DND-41 (cell line): Measurements from ENCODE around the gene ZFP62.

ENCODE experiments used
- CTCF ChIP-seq: IDR thresholded peaks from 2 replicates; pipeline ENCODE4 v1.5.1; 2012; ENCODE audit warnings: borderline replicate concordance, low read length, moderate library complexity, mild to moderate bottlenecking; ENCODE audit not compliant: poor library complexity, severe bottlenecking; ENCODE audit errors: extremely low read depth
- EZH2 ChIP-seq: IDR thresholded peaks from 3 replicates; pipeline ENCODE4 v1.6.1; 2012; ENCODE audit warnings: borderline replicate concordance, low read depth, mild to moderate bottlenecking, moderate library complexity, low read length, inconsistent platforms; ENCODE audit not compliant: severe bottlenecking

DNA sequence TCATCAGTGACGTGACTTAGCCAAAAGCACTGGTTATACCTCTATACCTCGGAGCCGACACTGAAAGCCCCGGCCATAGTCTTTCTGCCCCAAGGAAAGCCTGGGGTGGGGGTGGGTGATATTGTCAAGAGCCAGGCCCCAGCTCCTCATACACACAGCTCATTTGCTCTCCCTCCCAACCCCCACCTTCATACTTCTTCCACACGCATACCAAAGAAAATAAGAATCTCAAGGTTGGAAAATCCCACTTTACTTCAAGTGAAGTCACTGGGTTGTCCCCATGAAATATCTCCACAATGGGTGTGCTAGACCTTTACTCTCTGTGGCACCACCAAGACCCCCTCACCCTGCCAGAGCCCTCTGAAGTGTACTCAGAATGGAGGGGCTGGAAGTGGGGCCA is 31.4 kb downstream of the ZFP62 start:
- TF ChIP-seq CTCF (no peak), EZH2 (no peak)
